ENCODE data around the gene MMP15.

MMP15 gene

GRCh38 chr16:58020628-58021521 is 4.7 kb upstream of the MMP15 start:
- DNase-seq: peak; percentile 54

- no peak for DNase-seq
These were observed 3.6 kb upstream of the MMP15 start for GRCh38 chr16:58021661-58022551.

DNA sequence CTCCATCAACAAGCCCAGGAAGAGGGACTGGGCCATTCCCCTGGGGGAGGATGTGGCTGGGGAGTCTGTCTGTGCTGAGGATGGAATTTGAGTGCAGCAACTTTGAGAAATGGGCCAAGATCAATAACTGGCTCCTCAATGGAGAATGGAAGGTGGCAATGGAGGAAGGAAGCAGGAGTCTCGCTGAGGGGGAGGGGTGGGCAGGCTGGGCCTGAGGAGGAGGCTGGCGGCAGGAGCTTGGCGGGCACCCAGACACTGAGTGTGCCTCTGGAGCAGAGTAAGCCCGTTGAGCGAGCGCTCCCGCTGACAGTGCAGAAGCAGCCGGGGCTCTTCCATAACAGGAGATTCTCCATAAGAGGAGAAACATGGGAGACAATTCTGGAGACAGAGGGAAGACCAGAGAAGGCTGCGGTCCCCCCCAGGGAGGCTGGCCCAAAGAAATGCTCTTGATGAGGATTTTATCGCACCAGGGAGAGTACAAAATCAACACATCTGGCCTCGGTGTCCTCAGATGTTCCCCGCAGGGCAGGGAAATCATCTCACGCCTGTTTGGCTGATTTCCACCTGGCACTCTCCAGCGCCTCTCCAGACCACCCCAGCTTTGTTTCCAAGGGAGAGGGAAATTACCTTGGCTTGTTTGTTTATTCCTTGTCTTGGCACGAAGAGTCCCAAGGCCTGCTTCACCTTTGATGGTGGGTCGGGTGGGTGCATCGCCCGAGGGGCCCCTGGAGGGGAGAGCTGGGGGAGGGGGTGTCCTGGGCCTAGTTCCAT is 2.8 kb upstream of the MMP15 start:
- no peak for DNase-seq

DNA sequence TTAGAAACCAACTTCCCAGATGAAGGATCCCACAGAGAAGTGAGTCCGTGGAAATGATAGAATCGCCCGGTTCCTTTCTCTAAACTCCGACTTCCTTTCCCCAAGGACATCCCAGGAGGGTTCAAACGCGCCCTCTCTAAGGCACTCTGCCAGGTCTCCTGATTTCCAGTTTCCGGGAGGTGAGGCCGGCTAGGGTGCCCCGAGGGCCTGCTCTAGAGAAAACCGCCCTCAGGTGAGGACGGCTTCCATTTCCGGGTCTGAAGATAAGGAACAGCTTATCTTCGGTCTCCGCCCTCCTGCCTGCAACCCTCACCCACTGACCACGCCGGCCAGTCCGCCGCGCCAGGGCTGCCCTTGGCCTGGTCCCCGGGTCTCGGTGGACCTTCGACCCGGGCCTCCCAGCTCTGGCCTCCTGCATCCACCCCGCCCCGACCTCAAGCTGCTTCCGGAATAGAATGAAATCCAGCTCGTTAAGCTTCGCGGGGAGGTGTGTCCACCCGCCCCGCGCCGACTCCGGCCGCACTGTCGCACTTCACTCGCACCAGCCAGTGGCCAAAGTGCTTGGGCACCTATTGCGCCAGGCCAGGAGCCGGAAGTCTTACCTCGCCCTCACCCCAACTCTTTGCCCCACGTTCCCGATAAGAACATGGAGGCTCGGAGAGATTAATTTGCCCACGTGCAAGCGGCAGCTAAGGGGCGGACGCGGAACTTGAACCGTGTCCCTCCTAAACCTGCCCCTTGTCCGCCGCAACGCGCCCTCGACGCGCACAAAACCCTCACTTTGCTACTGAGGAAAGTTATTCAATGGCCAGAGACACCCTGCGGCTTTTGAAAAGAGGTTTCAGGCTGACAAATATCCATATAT is 836 bp upstream of the MMP15 start:
- no peak for DNase-seq

DNA sequence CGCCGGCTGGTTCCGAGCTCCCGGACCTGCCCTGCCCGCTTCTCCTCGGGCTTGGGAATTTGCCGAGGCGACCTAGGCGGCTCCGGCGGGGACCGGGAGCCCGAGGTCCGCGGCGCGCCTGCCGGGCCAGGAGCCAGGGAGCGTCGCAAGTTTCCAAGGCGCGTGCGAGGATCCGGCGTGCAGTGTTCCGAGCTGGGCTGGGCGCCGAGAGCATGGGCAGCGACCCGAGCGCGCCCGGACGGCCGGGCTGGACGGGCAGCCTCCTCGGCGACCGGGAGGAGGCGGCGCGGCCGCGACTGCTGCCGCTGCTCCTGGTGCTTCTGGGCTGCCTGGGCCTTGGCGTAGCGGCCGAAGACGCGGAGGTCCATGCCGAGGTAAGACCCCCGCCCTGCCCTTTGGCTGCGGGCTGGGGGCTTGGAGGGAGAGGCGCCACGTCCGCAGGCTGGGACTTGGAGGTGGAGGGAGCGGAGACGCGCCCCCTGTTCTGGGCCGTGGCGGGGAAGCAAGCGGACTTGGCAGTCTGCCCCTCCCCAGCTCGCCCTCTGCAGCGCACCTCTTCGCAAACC is 668 bp downstream of the MMP15 start:
- no peak for DNase-seq

DNA sequence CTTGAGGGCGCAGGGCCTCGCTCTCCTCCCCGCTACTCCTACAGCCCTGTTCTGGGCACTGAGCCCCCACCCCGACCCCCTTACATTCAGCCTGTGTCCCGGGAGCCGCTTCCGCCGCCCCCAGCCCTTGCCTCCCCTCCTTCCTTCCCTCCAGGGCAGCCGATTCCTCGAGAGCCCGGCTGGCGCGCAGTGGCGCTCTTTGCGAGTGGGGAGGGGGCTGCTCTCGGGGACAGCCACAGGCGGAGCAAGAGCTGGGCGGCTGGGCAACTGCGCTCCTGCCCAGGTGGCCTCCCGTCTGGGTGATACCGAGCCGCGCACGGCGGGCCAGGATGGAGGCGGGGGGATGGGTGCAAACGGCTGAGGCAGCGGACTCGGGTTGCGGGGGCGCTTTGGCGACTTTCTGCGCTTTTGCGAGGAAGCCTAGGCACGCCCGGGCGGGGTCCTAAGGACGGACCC is 1.2 kb downstream of the MMP15 start:
- no peak for DNase-seq

DNA sequence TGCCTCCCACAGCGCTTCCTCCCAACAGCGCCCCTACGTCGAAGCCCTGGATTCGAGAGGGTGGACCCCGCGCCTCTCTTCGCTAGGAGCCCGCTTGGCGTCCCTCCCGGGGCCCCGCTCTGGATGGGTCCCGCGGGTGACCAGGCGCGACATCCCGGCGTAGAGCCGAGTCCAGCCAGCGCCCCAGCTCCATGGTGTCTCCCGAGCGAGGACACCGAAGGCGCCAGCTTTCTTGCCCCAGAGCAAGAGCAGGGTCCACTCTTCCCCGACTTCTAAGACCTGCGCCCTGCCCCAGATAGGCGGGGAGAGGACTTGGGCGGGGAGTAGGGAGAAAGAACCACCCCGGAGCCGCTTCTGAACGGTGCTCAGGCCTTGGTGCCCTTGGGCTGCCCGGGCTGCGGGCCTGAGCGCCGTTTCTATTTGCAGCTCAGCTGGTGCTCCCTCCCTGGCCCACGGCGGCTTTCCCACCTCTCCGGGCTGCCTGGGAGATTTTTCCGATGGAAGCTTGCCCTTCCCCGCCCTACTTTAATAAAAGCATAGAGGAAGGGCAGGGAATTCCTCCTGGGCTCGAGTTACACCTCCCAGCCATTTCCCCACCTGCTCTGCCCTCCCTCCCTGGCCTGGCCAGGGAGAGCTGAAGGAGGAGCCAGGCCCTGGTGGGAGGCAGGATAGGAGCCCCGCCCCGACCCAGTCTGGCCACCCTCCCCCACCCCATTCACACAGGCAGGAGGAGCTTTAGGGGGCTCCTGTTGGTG is 1.8 kb downstream of the MMP15 start:
- DNase-seq: no peak

- no peak for DNase-seq
These were observed 2.4 kb downstream of the MMP15 start for GRCh38 chr16:58027916-58028455.

- DNase-seq: no peak
These were observed 3.1 kb downstream of the MMP15 start for GRCh38 chr16:58028541-58029070.

- DNase-seq: no peak
These were observed 3.9 kb downstream of the MMP15 start for GRCh38 chr16:58029410-58029809.

- DNase-seq: no peak
These were observed 4.7 kb downstream of the MMP15 start for GRCh38 chr16:58030136-58030840.

GRCh38 chr16:58031016-58031800 is 5.7 kb downstream of the MMP15 start:
- DNase-seq: no peak

DNA sequence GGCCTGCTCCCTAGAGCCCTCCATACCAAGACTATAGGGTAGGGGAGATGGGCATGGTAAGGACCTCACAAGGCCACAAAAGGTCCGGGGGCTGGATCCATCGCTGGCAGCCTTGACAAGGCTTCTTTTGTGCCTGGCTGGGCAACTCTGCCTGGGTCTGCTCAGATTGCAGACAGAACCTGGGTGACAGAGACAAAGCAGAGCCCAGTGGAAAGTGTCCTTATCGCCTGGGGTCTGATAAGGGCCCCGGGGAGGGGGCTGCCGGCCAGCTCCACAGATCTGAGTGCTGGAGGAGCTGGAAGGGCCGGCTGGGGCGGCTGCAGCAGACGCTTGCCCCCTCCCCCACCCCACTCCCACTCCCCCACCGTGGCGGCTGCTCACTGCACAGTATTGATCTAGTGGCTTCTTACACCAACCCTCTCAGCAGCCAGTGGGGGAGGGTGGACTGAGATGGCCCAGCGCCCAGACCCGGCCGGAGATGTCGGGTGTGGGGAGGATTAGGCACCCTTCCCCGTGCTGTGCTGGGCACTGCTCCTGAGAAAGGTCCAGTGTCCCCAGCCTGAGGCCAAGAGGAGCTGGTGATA is 7.2 kb downstream of the MMP15 start:
- DNase-seq: no peak

DNA sequence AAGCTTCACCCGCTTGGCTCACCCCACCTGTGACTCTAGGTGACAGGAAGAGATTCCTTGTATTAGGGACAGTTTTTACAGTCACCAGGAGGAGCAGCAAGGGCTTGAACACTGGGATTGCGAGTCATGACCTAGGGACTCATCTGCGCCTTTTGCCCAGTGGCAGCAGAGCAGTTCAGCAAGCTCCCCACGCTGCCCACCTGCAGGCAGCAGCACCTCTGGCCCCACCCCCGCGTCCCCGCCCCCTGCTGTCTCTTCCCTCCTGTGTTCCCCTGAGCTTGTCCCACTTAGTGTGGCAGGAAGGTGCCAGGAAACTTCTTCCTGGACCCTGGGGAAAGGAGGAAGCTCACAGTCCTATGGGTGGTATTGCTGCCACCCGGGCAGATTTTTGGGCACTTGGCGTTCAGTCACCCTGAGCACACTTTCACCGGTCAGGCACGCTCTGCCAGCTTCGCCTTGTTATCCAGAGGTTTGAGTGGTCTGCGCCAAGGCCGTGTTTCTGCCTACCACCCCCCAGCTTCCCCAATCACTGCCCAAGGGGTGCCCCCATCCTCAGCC is 8.7 kb downstream of the MMP15 start:
- no peak for DNase-seq

DNA sequence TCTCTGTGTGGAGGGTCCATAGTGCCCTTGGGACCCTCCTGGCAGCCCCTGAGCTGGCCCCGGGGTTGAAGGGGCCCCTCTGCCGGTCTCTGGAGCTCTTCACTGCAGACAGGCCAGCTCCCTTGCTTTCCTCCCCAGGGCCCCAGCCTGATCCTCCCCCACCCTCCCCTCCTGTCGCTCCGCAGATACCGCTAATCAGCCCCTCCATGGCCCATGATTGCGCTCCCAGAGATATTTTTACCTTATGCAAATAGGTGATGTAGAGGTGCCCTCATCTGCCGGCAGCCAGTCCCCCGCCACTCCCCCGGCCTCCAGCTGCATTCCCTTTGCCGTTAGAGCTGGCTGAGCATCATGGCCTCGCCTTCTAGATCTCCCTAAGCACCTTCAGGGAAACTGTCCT is 9.2 kb downstream of the MMP15 start:
- no peak for DNase-seq

DNA sequence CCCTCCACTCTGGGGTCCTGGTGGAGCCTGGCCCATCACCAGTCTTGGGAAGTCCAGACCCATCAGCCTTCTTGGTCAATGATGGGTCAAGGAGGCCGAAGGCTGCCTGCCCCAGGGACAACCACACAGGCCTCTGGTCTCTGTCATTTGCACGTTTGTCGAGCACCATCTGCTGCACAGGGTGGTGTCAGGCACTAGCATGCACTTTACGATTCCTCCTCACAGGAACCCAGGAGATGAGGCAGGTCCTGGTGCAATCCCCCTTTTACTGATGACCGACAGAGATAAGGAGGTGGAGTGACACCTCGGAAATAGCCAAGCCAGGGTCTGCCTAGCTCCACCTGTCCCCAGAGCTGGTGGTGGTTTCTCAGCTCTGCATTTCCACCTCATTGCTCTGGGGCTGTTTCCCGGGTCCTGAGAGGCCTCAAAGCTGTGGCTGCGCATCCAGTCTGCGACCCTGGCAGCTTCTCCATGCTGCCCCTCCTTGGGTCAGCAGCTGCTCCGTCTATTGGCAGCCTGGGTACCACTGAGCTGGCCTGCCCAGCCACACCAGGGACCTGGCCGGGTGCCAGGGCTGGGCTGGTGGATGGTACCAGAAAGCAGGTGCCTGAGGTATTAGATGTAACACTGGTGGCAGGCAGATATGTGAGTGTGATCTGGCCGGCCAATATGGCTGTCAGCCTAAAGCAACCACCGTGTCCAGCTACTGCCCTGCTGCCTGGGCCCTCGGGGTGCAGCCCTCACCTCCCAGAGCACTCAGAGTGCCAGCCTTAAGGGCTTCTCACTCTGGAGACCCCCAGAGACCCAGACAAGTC is 10.0 kb downstream of the MMP15 start:
- DNase-seq: no peak

- no peak for DNase-seq
These were observed 11.4 kb downstream of the MMP15 start for GRCh38 chr16:58036943-58037342.

Measured in activated T-cell treated with anti-CD3 and anti-CD28 coated beads for 4 hours (primary cell).